Uterus (tissue), 2 donors: ENCODE data around the gene DLL3.

Experiments used
- POLR2A ChIP-seq, 2 donors: fragments of 450-650 bp; IDR thresholded peaks; one replicate each; pipeline ENCODE4 v1.6.1; 2016; ENCODE audit warnings: antibody characterized with exemption in 2 of 2, mild to moderate bottlenecking in 1 of 2, moderate library complexity in 1 of 2
- TF ChIP-seq, protein P1 (sequence below), 4 experiments: fragments of 200-600 bp in 2 of 4; fragments of 450-650 bp in 2 of 4; sonication (generic) in 2 of 4; IDR thresholded peaks; one replicate each; pipeline ENCODE4 v1.5.1; 2016 to 2019; ENCODE audit warnings: antibody characterized with exemption in 4 of 4, mild to moderate bottlenecking in 2 of 4, moderate library complexity in 1 of 4

DNA sequence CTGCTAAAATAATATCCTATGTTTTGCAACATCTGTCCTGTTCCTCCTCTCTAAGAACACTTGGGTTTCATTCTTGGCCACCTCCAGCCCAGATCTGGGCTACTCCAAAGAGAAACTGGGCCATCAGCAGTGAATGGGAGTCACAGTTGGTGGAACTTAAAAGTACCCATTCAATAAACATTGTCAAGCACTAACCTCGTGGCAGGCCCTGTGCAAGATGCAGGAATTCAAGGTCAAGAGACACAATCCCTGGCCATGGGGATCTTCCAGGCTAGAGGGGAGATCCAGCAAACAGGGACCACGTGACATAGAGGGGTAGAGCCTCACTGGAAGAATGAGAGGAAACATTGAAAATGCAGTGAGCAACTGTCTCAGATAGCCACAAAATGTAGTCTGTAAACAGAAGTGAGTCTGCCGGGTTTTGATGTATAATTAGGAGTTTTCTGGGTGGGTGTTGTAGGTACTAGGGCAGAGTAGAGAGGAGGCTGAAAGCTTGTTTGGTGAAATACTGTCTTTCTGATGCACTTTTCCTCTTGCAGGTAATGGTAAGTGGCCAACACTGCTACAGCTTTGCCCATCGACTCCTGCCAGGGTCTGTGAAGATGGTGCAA is 56.1 kb downstream of the DLL3 start:
- TF ChIP-seq, protein P1, sequence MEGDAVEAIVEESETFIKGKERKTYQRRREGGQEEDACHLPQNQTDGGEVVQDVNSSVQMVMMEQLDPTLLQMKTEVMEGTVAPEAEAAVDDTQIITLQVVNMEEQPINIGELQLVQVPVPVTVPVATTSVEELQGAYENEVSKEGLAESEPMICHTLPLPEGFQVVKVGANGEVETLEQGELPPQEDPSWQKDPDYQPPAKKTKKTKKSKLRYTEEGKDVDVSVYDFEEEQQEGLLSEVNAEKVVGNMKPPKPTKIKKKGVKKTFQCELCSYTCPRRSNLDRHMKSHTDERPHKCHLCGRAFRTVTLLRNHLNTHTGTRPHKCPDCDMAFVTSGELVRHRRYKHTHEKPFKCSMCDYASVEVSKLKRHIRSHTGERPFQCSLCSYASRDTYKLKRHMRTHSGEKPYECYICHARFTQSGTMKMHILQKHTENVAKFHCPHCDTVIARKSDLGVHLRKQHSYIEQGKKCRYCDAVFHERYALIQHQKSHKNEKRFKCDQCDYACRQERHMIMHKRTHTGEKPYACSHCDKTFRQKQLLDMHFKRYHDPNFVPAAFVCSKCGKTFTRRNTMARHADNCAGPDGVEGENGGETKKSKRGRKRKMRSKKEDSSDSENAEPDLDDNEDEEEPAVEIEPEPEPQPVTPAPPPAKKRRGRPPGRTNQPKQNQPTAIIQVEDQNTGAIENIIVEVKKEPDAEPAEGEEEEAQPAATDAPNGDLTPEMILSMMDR (IDR thresholded peaks at IDR 0.05) = no peak
- no peak for TF ChIP-seq POLR2A (IDR thresholded peaks at IDR 0.05)
